GM13977 (cell line): ENCODE measurements around the gene MEGF11.

Experiments used
- DNase-seq: peaks from one replicate; pipeline ENCODE4 v3.0.0; 2012; ENCODE audit warnings: low spot score
- in situ Hi-C: fragments of 300-500 bp; cut with MboI; formaldehyde crosslinking; loops from one replicate; pipeline ENCODE4 v1.12.0; 2022; ENCODE audit warnings: low sequenced_read_pairs, low pct_unique_long_range_greater_than_20kb, mixed read lengths, inconsistent platforms; ENCODE audit not compliant: unreplicated experiment
- TF ChIP-seq, protein P1 (sequence below): IDR thresholded peaks from 2 replicates; pipeline ENCODE4 v1.5.1; 2012; ENCODE audit warnings: mild to moderate bottlenecking, control low read depth; ENCODE audit not compliant: insufficient read depth; ENCODE audit errors: extremely low read depth, missing control alignments

The MEGF11 gene

DNA sequence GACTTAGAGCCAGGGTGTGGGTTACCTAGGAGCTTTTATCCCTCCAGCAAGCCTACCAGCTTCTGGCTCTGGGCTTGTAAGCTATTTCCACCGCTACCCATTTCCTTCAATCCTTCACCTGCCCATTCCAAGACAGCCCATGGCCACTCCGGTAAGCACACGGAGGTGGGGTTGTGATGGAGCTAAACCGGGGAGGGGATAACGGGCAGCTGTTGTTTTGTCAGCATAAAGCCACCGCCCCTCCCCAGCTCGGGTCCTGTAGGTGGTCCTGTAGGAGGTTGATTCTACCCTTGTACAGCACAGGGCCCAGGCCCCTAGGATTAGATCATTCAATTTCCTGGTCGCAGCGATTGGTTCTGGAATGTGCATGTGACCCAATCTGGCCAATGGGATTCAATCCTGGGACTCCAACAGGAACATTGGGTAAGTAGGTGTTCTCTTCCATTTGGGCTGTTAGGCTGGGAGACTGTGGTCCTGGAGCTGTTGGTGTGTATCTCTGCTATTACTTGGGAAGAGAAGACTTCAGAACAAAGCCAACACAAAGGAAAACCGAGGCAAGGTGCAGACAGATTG is 233.6 kb downstream of the MEGF11 start:
- in situ Hi-C loops, result no loop called here
- TF ChIP-seq, protein P1, sequence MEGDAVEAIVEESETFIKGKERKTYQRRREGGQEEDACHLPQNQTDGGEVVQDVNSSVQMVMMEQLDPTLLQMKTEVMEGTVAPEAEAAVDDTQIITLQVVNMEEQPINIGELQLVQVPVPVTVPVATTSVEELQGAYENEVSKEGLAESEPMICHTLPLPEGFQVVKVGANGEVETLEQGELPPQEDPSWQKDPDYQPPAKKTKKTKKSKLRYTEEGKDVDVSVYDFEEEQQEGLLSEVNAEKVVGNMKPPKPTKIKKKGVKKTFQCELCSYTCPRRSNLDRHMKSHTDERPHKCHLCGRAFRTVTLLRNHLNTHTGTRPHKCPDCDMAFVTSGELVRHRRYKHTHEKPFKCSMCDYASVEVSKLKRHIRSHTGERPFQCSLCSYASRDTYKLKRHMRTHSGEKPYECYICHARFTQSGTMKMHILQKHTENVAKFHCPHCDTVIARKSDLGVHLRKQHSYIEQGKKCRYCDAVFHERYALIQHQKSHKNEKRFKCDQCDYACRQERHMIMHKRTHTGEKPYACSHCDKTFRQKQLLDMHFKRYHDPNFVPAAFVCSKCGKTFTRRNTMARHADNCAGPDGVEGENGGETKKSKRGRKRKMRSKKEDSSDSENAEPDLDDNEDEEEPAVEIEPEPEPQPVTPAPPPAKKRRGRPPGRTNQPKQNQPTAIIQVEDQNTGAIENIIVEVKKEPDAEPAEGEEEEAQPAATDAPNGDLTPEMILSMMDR, result no peak

DNA sequence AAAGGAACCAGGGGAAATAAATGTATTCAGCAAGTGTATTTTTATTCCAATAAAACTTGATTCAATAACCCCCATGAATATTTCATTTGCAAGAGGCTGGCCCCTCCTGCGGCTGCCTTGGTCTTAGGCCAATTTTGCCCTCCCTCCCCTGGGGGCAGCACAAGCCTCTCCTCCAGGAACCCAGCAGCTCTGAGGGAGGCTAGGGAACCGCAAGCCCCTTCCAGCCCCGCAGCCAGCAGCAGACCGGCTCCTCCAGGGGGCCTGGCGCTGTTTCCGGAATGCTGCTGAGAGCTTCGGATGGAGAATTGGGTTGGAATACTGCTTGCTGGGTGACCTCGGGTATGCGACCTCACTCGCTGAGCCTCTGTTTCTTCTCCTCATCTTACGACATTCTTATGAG is 234.2 kb downstream of the MEGF11 start:
- in situ Hi-C loops, result no loop called here

More for the DNA sequence above, 233.6 kb downstream of the MEGF11 start:
- DNase-seq, result no peak

DNA sequence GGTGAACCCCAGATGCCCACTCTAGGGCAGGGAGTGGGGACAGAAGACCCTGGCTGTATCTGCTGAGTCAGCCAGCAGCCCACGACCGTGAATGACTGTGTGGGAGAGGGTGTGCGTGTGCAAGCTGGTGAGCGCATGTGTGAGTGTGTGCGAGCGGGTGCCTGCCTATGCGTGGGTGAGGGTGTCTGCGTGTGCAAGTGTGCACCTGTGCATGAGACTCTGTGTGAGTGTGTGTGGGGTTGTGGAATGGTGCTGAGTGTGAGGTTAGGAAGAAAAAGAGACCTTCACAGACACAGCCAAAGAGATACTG is 235.1 kb downstream of the MEGF11 start:
- in situ Hi-C loops, result no loop called here
- TF ChIP-seq, protein P1, result no peak
- no peak for DNase-seq

More for the DNA sequence above, 234.2 kb downstream of the MEGF11 start:
- TF ChIP-seq, protein P1, result no peak
- no peak for DNase-seq

DNA sequence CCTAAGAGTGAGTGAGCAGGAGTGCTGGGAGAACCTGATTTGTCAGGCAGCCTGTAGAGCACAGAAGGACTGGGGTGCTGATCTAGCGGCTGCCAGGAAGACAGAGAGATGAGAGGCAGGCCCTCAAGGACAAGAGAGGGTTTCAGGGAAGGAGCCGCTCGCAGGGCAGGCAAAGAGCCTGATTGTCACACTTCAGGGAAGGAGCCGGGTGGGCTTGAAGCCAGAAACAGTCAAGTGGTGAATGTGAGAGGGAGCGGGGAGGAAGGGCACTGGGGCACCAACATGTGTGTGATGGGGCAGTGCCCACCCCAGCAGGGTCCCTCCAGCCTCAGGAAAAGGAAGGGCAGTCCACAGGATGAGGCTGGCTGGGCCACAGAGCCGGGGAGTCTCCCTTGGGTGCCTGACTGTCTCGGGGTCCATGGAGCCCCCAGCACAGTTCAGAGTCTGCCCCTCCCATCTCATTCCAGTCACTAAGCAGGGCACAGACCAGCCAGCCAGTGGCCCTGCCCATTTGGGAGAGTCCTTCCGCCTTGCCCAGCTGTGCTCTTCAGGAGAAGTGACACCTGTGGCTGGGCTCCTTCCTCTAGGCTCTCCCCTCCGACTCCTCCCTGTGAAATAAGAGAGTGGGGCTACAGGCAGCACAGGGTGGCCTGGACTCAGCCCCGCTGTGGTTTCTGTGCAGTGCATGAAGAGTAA is 235.6 kb downstream of the MEGF11 start:
- in situ Hi-C loops, result no loop called here
- TF ChIP-seq, protein P1, result no peak
- no peak for DNase-seq

DNA sequence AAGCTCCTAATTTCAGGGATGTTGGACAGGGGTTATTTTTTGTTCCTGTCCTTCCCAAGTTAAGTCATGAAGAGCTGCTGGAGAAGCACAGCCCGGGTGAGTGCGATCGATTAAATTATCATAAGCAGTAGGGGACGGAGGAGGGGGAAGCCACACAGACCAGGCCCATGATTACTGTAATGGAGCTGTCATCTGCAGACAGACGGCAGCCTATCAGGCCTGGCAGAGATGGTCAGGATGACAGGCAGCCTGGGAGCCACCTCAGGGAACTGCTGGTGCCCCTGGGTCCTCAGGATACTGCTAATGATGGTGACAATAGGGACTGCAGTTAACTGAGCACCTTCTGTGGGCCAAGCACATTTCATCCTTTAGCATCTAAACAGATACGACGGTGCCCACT is 236.6 kb downstream of the MEGF11 start:
- TF ChIP-seq, protein P1, result no peak
- in situ Hi-C loops, result no loop called here
- DNase-seq, result no peak

DNA sequence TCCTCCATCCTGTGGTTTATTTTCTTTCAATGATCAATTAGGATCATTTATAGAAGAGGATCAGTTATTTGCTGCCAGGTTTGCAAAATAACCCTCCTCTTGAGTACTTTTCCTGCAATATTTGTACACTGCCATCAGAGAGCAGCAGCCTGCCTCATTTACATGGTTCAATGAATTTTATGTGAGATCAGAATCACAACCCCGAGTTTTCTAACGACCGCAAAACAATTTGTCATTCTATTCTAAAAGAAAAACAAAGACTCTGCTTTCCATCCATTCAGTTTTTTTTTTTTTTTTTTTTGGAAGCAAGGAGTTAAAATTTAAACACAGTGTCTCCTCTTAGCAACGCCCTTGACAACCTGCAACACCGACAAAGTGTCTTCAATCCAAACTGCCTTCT is 237.4 kb downstream of the MEGF11 start:
- in situ Hi-C loops, result no loop called here
- DNase-seq, result no peak
- TF ChIP-seq, protein P1, result no peak

DNA sequence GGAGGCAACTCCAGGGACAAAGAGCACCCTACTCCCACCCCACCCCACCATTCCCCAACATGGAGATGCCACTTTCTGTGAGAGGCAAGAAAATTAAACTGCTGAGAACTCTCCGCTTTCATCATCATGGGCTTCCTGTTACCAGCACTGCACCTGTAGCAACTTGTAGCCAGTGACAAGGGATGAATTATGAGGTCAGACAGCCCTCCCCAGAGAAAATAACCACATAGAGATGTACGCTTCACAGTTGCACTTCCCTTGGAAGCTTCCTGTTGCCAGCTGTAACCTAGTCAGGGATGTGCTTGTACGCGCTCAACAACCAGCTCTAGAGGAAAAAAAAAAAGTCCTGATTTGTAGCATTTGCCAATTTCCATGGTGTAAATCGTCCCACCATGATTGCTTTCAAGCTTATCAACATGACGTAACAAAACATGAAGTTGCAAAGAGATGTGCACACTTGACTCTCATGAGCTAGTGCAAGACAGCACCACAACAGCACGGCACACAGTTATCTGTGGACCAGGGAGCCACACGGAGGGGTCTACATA is 238.8 kb downstream of the MEGF11 start:
- in situ Hi-C loops, result no loop called here
- DNase-seq, result no peak
- TF ChIP-seq, protein P1, result no peak
